ENCODE results near the gene MIA3.
A peak's percentile ranks its signal among the peaks of the same experiment; 100 is the strongest.

The MIA3 gene

DNA sequence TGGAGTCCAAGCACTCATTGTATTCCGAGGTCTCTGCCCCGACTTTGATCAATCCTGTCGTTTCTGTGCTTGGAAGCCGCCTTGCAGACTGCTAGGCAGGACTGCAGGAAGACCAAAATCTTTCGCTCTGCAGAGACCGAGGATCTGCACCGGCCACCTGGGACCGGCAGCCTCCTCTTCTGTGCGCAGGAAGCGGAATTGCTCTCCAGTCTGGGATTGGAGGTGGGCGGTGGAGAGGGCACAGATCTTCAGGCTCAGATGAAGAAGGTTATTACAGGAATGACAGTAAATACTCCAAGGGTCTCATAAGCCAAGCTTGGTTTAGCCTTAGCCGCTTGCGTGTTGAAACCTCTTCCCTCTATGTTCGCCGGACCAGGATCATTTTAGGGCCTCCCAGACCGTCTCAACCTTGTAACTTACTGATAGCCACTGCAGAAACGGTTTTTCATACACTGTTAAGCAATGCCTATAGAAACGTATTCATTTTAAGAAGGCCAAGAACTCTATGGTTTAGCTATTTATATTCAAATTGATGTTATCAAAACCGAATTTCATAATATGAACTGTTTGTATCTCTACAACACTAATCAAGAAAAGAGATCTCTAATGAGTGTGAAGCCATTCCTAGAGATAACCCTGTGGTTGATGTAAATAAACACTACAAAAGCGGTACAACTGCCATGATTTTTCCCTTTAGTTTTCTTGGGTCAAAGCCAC is 1.1 kb downstream of the MIA3 start:
- no peak for DNase-seq (ENCODE audit: low read depth)

GRCh38 chr1:222620566-222620965 is 2.7 kb downstream of the MIA3 start:
- no peak for DNase-seq (ENCODE audit: low read depth)

DNA sequence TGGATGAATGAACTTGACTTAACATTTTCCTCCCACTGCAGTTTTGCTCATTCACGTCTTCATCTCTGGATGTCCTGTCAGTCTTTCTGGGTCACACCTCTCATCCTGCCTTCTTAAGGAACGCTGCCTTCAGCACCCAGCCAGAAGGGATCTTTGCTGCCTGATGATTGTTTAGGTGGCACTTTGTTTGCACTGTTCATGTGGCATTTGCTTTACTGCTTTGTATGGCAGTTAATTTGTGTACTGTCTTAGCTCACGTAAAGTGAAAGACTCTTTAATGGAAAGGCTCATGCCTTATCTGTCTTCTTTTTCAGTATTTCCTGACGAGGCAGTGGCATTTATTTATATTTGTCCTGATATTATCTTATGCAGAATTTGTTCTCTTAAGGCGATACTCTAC is 4.9 kb downstream of the MIA3 start:
- no peak for DNase-seq (ENCODE audit: low read depth)

GRCh38 chr1:222623458-222623857 is 5.6 kb downstream of the MIA3 start:
- DNase-seq (ENCODE audit: low read depth), result no peak

- DNase-seq (ENCODE audit: low read depth), result no peak
These were observed 6.3 kb downstream of the MIA3 start for GRCh38 chr1:222624214-222624613.

- DNase-seq (ENCODE audit: low read depth), result no peak
These were observed 9.3 kb downstream of the MIA3 start for GRCh38 chr1:222627232-222627631.

GRCh38 chr1:222629921-222630535 is 12.1 kb downstream of the MIA3 start:
- no peak for DNase-seq (ENCODE audit: low read depth)

- no peak for DNase-seq (ENCODE audit: low read depth)
These were observed 13.8 kb downstream of the MIA3 start for GRCh38 chr1:222631611-222632208.

GRCh38 chr1:222632749-222633148 is 14.9 kb downstream of the MIA3 start:
- no peak for DNase-seq (ENCODE audit: low read depth)

DNA sequence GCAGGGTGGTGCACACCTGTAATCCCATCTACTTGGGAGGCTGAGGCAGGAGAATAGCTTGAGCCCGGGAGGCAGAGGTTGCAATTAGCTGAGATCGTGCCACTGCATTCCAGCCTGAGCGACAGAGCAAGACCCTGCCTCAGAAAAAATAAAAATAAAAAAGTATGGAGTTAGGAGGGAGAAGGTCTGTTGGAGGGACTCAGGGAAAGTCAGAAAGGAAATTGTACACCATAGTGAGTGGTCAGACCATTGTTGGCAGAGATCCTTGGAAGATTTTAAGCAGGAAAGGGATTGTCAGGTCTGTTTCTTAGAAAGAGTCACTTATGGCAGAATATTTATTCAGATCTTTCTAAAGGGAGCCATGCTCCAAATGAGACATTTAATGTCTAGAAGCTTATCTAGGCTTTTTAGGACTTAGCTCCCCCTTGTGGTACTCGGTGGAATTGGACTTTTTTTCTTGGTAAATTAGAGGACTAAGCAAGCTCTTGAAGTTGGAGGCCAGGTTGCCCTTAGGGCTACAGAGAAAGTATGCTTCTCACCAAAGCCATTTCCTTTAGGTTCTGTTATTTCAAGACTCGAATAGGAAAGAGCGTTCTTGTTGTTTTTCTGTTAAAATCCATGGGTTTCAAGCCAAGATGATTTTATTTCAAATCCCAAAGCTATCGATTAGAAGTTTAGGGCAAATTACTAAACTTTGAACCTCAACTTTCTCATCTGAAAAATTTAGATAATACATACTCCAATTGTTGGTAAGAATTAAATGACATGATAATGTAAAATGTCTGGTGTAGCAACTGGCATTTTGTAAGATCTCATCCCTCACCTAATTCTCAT is 16.5 kb downstream of the MIA3 start:
- DNase-seq (ENCODE audit: low read depth), result peak; percentile 68

DNA sequence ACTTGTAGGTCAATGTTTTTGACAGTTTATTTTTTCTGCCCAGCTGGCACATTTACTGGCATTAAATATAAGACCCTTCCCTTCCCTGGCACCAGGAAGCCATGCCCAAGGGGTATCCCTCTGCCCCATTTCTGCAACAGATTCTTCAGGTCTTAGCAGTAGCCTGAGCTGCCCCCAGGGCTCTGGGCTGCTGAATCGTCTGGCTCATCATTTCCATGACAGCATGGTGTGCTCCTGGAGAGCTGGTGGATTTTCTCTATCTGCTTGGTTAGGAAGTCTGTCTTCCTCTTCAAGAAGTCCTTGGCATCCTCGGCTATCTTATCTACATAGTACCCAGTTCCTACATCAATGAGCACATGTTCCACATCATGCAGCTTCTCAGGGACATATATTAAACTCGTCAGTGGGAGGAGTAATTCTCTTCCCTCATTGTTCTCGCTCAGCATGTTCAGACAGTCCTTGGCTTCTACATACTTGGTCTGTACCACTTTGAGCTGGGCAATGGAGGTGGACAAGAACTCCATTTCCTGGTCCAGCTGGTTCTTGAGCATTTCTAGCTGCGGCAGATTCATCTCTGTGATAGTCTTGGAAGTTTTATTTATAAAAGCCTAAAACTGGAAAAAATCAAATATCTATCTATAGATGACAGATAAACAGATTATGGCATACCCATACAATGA is 23.5 kb downstream of the MIA3 start:
- DNase-seq (ENCODE audit: low read depth), result no peak

- no peak for DNase-seq (ENCODE audit: low read depth)
These were observed 24.6 kb downstream of the MIA3 start for GRCh38 chr1:222642468-222642867.

DNA sequence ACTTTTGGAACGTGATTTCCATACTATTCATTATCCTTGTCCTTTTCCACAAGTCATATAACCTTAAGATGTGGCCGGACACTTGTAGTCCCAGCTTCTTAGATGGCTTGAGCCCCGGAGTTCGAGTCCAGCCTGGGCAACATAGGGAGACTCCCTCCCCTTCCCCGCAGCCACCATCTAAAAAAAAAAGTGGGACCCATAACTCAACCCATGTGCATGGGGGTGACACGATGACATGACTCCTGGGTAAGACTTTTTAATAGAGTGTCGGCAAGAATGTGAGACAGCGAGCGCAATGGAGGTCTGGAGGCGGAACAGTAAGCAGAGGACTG is 25.7 kb downstream of the MIA3 start:
- no peak for DNase-seq (ENCODE audit: low read depth)

- DNase-seq (ENCODE audit: low read depth), result peak; percentile 95
These were observed 26.2 kb downstream of the MIA3 start for GRCh38 chr1:222643938-222644635.

GRCh38 chr1:222644636-222644980 is 26.7 kb downstream of the MIA3 start:
- DNase-seq (ENCODE audit: low read depth), result no peak

- DNase-seq (ENCODE audit: low read depth), result no peak
These were observed 34.8 kb downstream of the MIA3 start for GRCh38 chr1:222652676-222653075.

DNA sequence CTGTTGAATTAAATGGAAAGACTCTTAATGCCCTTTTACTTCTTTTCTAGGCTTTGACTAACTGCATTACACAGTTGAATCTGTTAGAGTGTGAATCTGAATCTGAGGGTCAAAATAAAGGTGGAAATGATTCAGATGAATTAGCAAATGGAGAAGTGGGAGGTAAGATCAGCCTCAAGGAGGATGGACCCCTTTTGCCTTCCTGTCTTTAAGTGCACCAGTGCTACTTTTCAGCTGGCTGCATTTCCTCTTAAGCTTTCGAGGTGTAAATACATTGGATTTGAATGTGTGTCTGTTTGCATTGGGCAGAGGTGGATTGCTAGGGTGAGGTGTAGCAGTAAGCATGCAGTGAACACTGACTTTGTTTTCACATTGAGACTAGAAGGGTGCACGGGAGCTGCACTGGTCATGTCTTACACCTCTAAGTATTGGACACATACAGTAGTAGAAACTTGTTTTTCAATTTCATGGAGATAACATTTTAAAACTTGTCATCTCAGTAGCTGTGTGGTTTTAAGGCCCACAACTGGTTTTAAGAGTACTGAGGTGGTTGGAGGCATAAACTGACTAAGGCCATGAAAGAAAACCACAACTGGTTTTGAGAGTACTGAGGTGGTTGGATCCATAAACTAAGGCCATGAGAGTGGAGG is 35.4 kb downstream of the MIA3 start:
- no peak for DNase-seq (ENCODE audit: low read depth)

GRCh38 chr1:222654849-222655248 is 37.0 kb downstream of the MIA3 start:
- peak; percentile 66 for DNase-seq (ENCODE audit: low read depth)

- no peak for DNase-seq (ENCODE audit: low read depth)
These were observed 38.7 kb downstream of the MIA3 start for GRCh38 chr1:222656391-222657155.

- DNase-seq (ENCODE audit: low read depth), result no peak
These were observed 40.0 kb downstream of the MIA3 start for GRCh38 chr1:222657899-222658298.
